HG02884 (cell line): Measurements from ENCODE around the gene FNDC10.

Experiments
- ATAC-seq: cut with Tn5 transposase; IDR thresholded peaks from one replicate; pipeline ENCODE4 v1.9.1; 2021; ENCODE audit warnings: mild to moderate bottlenecking, moderate library complexity; ENCODE audit not compliant: unreplicated experiment

Gene FNDC10

DNA sequence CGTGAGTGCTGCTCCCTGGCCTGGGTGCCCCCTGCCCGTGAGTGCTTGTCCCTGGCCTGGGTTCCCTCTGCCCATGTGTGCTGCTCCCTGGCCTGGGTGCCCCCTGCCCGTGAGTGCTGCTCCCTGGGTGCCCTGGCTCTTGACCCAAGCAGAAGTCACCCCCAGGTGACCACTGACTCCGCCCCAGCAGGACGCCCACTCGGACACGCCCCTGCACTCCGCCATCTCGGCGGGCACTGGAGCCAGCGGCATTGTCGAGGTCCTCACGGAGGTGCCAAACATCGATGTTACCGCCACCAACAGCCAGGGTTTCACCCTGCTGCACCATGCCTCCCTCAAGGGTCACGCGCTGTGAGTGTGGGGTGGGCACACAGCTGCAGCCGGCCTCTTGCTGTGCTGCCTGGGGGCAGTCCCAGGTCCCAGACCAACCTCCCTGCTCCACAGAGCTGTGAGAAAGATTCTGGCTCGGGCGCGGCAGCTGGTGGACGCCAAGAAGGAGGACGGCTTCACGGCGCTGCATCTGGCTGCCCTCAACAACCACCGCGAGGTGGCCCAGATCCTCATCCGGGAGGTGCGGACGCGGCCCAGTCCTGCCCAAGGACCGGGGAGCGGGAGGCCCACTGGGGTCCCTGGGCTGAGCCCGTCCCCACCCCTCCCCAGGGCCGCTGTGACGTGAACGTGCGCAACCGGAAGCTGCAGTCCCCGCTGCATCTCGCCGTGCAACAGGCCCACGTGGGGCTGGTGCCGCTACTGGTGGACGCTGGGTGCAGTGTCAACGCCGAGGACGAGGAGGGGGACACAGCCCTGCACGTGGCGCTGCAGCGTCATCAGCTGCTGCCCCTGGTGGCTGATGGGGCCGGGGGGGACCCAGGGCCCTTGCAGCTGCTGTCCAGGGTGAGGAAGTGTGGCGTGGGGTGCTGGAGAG is 28.2 kb upstream of the FNDC10 start:
- no peak for ATAC-seq

DNA sequence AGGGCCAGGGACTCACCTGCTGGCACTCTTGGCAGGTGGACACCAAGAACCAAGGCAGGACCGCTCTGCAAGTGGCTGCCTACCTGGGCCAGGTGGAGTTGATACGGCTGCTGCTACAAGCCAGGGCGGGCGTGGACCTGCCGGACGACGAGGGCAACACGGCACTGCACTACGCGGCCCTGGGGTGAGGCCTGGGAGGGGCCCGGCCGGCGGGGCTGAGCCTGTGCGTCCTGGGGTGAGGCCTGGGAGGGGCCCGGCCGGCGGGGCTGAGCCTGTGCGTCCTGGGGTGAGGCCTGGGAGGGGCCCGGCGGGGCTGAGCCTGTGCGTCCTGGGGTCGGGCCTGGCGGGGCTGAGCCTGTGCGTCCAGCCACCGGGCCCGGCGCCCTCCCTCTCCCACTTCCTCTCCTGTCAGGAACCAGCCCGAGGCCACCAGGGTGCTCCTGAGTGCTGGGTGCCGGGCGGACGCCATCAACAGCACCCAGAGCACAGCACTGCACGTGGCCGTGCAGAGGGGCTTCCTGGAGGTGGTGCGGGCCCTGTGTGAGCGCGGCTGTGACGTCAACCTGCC is 27.4 kb upstream of the FNDC10 start:
- no peak for ATAC-seq

GRCh38 chr1:1626207-1627141 is 26.5 kb upstream of the FNDC10 start:
- ATAC-seq: no peak

- no peak for ATAC-seq
Measured at GRCh38 chr1:1625824-1626206, 25.9 kb upstream of the FNDC10 start.

GRCh38 chr1:1625404-1625775 is 25.5 kb upstream of the FNDC10 start:
- ATAC-seq: no peak

GRCh38 chr1:1624443-1625403 is 24.8 kb upstream of the FNDC10 start:
- no peak for ATAC-seq

- ATAC-seq: no peak
Measured at GRCh38 chr1:1623631-1624442, 23.9 kb upstream of the FNDC10 start.

DNA sequence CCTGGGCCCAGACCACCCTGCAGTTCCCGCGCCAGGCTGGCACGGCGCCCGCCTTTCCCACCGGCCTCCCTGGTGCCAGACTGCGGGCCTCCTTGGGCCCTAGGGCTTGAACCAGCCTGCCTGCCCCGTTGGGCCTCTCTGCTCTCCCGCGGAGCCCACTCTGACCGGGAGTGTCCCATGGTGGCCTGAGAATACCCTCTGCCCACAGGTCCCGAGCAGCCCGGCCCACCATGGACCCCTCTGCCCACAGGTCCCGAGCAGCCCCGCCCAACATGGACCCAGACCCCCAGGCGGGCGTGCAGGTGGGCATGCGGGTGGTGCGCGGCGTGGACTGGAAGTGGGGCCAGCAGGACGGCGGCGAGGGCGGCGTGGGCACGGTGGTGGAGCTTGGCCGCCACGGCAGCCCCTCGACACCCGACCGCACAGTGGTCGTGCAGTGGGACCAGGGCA is 23.3 kb upstream of the FNDC10 start:
- no peak for ATAC-seq

DNA sequence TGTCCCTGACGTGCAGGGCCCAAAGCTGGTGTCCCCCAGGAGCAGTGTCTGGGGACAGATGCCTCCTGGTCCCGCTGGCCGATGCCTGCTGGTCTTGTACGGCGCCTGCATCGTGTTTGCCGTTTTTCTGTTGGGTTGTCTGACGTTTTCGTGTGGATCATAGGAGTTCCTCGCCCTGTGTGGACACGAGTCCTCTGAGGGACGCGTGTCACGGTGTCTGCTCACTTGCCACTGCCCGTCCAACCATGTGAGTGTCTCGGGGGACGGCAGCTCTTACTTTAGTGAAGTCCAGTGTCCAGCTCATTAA is 22.8 kb upstream of the FNDC10 start:
- no peak for ATAC-seq

DNA sequence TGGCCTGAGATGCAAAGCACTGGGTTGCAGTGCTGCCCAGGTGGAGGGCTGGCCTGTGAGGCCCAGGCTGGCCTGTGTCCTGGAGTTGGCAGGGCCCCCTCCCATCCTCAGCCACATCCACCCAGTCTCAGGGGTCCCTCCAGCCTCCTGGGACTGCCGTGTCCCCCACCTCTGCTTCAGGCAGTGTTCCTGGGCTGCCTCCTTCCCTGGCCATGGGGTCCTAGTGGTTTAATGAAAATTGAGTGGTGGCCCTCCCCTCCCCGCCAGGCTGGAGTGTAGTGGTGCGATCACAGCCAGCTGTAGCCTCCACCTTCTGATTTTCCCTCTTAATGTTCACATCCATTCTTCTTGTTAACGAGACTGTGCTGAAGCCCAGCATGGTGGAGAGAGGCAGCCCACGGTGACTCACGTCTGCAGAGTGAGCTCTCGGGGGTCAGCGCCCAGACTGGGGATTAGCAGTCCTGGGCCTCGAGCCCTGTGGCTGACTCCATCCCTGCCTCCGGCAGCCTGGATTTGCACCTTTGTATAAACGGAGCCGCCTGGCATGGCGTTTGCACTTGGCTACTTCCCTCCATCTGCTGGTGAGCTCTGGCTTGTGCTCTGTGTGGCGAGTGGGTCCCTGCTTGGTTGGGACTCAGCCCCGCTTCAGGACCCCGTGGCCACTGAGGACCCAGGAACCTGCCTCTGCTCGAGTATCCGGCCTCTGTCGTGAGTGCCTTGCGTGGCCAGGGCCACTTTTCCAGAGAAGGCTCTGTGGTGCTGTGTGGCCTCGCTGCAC is 22.3 kb upstream of the FNDC10 start:
- no peak for ATAC-seq

- no peak for ATAC-seq
Measured at GRCh38 chr1:1621173-1622009, 21.5 kb upstream of the FNDC10 start.

- no peak for ATAC-seq
Measured at GRCh38 chr1:1620433-1621139, 20.7 kb upstream of the FNDC10 start.

- ATAC-seq: no peak
Measured at GRCh38 chr1:1619917-1620361, 20.0 kb upstream of the FNDC10 start.

GRCh38 chr1:1618396-1619068 is 18.6 kb upstream of the FNDC10 start:
- no peak for ATAC-seq

GRCh38 chr1:1617925-1618324 is 18.0 kb upstream of the FNDC10 start:
- ATAC-seq: no peak

- ATAC-seq: no peak
Measured at GRCh38 chr1:1617516-1617915, 17.6 kb upstream of the FNDC10 start.

GRCh38 chr1:1616838-1617237 is 16.9 kb upstream of the FNDC10 start:
- ATAC-seq: no peak
